Activated CD4-positive, CD25-positive, alpha-beta regulatory T cell (primary cell): ENCODE results near the gene CYP2U1.
"Not testable (repeated sequence)": the region's sequence is repeated elsewhere in the genome, so short reads cannot be mapped to it uniquely, and the experiment has no call there.

Experiments used
- DNase-seq, 4 experiments: peaks; one replicate each; lab custom pipeline; 2025; lab: John Stamatoyannopoulos, UW

Gene CYP2U1

DNA sequence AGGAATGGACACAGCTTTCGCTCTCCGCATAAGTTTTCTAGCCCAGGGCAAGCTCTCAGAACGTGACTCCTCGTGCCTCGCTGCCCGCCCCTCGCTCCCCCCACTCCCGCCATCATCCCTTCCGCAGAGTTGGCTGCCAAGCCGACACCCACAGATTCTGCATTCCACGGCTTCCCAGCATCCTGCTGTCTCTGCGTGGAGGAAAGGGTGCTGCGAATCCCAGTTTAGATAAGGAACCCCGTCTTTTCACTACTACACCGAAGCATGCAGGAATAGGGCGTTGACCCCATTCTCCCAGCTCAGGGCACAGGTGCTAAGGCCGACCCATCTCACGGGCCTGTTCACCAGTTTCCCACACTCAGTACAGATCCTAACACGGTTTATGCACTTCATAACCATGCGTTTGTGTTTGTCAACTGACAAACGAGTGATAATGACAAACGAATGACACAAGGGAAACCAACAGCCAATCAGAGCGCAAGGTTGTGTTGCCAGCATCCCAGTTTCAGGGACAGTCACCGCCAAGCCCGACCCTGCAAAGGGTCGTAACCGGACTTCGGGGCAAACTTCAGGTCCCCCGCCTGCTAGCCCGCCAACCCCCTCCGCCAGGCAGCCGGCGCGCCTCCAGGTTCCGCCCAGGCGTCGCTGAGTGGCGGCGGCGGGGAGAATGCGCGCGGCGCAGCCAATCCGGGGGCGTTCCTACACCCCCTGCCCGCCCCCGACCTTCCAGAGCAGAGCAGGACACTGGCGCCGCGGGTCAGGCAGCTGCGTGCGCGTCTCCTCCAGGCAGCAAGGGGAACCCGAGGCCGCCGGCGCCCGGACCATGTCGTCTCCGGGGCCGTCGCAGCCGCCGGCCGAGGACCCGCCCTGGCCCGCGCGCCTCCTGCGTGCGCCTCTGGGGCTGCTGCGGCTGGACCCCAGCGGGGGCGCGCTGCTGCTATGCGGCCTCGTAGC, at the start of gene CYP2U1:
TSS of gene CYP2U1 (plus strand) at position 729 of the 954 bp plus-strand sequence. CDS start at position 824, 95 bp downstream.
- peak; percentile 41 to 58 (median 47) for DNase-seq

DNA sequence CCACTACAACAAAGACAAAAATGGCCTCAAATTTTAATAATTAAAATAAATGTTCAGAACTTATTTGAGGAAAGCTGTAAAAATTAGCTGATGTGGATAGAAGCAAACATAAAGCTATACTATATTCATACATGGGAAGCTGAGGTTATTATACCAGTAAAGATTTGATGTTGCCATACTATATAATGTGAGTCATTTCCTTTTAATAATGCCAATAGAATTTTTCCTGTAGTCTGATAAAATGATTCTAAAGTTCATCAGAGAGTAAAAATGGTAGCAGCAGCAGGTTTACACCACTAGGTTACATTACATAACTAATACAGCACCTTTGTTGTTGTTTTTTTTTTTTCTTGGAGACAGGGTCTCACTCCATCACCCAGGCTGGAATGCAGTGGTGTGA, 45.5 kb upstream of the CYP2U1 start:
- no peak for DNase-seq

DNA sequence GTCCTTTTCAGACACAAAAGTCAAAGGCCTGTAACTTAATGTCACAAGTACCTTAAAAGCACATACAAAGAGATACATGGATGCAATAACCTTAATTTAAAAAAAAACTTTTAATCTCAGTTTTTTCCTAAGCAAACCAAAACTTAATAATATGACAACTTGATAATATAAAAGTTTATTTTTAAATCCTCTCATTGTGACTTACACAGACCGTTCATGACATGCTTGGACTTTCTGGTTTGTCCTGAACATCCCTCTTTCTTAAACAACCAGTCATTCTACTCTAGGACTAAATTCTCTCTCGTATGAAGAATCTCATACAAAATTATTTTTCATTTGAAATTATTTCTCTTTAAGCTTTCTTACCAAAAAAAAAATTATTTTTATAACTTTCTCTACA, 43.1 kb upstream of the CYP2U1 start:
- DNase-seq = no peak

DNA sequence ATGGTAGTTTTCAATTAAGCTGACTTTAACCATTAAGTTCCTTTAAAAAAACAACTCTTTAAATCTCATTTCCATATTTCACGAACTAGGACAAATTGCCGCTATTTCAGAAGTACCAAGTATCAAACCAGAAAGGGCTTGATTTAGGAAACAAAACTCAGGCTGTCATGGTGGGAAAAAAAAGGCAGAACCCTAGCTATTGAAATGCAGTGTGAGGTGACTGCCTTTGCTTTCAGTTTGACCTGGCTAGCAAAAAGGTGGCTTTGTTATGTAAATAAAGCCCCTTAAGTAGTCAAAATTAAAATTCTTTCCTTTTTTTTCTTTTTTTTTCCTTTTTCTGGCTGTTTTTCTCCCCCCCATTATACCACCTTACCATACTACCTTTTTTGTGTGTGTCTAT, 40.6 kb upstream of the CYP2U1 start:
- no peak for DNase-seq

DNA sequence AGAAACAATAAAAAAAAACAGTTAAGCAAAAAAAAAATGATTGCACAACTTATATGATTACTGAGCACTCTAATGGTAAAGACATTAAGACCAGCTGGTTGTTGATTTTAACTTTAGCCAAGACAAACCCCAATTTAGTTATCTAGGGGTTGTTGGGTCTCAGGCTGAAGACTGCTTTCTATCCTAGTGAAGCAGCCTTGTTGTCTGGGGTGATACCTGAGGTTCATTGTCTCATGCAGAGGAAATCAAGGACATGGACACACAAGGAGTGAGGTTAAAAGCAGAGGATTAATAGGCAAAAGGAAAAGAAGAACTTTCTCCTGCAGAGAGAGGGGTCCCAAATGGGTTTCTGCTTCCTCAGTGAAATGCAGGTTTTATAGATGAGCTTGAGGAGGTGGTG, 40.0 kb upstream of the CYP2U1 start:
- no peak for DNase-seq

DNA sequence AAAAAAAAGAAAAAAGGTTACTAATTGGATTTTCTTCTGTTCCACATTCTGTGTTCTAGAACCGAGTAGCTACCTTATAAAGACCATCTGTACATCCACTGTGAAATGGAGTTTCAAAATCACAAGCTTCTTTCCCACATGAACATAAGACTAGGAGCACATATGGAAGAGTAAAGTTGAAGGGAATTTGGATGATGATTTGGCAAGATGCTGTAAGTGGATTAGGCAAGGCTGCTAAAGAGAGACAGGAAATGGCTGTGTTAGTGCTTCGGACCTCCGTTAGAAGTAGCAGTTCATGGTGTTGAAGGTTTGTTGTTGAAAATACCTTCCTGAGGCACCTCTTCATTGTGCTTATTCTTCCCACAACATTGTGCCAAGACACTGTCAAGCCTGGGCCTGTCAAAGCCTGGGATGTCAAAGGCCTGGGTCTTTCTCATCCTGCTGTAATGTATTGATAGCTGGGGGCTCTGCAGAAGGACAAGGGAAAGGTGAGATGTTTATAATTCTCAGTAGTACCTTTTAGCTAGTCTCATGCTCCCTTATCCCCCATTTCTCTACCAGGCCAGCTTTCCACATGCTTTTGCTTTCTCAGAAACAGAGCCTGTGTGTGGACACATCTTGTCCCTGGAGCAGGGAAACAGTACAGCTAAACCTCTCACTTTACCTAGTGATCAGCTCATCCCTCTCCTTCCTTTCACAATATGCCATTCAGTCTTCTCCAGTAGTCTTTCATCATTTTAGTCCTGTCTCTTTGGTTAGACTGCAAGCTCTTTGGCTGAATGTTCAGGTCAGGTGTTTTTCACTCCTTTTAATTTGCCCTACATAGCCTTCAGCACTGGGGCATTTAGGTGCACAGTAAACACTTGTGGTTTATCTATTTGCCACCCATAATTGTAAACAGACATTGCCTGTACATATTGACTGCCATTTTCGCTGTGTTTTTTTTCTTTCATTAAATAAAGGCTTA, 37.9 kb upstream of the CYP2U1 start:
- DNase-seq = no peak

DNA sequence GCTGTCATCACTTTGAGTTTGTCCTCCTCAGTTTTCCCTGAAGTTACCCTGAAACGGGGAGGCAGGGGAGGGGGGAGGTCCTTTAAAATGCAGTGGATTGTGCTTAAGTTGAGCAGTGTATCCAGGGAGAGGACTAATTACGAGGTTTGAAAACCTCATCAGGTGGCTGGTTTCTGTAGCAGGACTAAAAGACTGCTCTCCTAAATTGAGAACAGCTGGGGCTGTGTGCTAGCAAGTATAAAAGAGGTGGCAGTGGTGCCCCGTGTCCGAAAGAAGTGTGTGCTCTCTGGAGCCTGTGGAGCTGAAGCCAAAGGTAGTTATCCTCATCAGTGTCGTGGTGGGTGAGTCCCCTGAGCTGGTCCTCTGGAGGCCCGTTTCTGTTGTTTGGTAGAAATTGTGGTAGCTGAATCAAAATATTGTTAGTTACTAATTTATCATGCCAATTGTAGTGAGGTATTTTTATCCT, 37.2 kb upstream of the CYP2U1 start:
- DNase-seq = no peak

DNA sequence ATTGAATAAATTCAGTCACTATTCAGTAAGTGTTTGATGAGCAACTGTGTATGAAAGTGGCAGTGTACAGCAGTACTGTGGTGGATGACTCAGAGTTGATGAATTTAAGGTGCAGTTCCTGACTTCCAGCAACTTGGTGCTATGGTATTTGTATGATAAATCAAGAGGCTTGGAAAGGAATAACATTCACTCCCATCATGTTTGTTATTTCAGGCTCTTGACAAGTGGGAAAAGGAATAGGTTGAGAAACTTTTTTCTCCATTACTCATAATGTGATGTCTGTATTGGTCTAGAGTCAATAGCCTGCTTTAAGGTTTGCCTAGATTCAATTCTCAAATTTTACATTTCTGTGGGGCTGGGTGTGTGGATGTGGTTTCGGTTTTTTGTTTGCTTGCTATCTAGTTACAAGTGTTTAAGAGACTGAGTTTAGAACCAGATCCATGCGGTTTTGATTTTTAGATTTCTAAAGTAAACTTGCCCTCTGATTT, 35.1 kb upstream of the CYP2U1 start:
- DNase-seq = no peak

DNA sequence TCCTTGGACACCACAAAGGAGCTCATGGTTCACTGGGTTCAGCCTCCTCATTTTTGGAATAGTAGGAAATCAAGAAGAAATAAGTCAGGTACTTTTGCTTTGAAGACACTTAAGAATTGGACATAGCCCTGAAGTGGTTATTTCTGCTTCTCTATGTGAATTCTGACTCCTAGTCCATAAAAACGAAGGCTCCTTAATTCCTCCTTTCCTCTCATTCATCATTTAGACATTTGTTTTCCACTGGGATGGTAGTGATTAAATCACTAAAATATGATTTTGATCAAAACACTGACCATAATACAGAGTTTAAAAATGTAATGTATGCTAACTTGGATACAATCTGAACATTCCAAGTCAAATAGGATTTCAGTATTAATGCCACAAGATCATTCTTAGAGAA, 34.7 kb upstream of the CYP2U1 start:
- no peak for DNase-seq

DNA sequence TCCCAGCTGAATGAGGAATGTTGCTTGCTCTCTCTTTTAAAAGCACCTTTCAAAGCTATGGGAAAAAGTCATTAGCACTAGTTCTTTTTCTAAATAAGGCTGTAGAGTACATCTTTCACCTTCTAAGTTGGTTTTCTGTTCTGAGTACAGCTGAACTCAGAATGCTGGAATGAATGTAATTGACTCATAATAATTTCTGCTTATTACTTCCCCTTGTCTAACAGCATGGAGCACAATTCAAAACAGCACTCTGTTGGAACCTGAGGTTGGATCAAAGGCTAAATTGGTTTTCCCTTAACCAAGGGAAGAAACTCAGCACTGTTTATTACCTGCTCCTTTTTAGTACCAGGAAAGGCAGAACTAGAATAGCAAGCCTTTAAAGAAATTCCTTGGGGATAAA, 33.5 kb upstream of the CYP2U1 start:
- DNase-seq = no peak

DNA sequence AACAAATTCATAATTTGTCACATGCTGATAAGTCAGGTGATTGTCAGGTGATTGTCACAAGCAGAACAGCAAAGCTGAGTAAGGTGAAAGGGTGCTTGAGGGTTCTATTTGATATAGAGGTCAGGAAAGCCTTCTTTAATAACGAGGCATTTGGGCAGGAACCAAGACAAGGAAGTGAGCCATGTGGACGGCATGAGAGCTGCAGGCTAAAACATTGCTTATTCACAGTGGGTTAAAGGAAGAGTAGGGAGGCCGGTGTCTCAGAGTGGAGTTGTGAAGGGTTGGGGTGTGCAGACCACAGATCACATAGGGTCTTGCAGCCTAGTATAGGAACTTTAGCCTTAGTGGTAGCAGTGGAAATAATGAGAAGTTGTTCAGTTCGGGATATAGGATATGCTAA, 31.3 kb upstream of the CYP2U1 start:
- no peak for DNase-seq

DNA sequence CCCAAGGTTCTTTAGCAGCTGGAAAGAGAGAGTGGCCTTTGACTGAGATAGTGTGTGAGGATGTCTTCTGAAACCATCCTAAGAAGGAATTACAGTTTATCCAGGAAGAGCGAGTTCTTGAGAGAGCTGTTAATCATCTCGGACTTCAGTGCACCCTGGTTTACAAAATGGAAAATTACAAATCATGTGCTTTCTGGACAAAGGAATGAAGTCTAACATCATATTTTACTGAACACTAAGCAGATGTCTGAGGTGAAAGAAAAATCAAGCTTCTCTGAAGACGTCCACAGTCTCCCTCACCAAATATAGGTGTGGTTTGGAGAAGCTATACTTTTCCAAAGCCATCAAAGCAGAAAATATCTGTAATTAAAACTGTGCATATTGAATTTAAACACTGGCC, 30.8 kb upstream of the CYP2U1 start:
- DNase-seq = no peak

DNA sequence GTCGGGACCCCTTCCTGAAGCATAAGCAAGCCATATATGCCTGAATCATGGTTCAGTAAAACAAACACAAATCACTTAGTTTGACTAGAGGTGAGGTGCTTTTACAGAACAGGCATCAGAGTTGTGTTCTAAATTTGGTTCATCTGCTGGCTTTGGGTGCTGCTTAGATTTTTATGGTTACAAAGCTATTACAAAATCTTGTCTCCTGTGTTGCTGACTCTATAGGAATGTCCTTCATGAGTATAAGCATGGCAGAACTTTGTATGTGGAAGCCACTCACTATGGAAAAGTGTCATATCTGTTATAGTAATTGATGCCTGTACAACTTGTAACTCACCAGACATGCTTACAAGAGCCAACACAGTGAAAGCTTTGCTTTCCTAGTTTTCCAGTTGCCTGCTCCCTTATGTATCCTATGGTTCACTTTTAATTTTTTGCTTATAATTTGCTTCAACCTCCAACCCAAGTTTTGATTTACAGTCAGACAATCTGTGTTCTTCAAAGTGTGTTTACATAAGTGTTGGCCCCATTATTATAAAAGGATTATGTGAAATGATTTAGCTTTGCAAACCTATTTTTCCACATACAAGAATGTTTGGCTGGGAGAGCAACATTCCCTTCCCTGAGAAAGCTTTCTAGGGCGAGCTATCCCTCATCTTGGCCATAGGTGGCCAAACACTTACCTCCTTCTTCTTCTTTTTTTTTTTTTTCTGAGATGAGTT, 30.0 kb upstream of the CYP2U1 start:
- no peak for DNase-seq

DNA sequence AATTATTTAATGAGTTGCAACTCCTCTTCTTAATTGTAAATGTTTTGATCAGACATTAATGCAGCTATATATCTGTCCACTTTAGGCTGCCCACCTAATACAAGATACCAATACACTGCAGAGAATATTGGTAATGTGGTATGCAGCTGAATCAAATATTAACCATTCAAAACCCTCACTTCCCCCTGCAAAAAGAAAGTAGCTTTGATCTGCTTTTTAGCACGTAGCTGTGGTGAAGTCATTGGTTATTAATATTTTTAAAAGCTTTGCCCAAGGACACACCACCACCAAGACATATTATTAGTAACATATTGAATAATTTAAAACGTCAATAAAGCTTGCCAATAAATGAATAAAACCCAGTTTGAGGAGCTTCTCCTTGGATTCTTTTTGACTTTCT, 28.6 kb upstream of the CYP2U1 start:
- no peak for DNase-seq

DNA sequence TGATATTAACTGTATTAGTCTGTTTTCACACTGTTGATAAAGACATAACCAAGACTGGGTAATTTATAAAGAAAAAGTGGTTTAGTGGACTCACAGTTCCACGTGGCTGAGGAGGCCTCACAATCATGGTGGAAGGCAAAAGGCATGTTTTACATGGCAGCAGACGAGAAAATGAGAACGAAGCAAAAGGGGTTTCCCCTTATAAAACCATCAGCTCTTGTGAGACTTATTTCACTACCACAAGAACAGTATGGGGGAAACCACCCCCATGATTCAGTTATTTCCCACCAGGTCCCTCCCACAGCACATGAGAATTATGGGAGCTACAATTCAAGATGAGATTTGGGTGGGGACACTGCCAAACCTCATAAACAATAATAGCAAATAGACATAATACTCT, 26.3 kb upstream of the CYP2U1 start:
- DNase-seq = not testable (repeated sequence)

DNA sequence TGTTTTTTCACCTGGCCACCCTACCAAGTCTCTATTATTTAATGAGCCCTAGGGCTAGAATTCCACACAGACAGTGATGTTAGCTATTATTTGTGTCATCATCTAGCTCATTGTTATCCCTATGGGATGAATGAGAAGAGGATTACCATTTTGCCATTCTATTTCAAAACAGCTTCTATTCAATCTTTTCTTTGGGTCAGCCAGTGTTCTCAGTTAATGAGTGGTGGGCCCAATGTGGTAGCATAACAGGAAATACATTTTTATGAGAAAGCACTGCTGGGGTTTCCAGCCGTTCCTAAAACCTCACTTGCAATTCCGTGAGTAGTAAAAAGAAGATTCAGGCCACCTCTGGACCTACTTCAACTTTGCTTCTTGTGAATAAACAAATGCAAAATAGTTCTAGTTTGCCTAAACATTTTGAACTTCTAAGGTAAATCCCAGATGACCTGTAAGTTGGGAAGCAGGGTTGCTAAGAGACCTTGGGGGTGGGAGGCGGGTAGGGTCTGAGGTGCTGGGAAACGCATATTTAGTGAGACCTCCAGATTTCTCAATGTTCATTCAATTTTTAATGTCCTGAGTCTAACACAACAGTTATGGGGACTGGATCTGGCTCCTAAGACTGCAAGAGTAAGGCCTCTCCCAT, 24.8 kb upstream of the CYP2U1 start:
- no peak for DNase-seq

DNA sequence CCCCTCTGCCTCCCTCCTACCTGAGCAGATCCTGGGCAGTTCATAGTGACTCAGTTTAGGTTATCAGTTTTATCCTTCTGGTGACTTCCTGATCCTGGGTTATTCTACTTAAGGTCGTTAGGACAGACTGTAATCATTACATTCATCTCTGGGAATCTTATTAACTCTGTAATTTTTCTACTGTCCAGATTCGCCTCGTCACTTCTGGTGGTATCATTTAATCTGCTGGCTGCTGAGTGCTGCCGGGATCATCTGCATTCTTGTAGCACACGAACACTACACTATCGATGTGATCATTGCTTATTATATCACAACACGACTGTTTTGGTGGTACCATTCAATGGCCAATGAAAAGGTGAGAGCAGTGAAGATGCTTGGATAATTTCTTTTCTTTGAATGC, 23.0 kb upstream of the CYP2U1 start:
- no peak for DNase-seq

DNA sequence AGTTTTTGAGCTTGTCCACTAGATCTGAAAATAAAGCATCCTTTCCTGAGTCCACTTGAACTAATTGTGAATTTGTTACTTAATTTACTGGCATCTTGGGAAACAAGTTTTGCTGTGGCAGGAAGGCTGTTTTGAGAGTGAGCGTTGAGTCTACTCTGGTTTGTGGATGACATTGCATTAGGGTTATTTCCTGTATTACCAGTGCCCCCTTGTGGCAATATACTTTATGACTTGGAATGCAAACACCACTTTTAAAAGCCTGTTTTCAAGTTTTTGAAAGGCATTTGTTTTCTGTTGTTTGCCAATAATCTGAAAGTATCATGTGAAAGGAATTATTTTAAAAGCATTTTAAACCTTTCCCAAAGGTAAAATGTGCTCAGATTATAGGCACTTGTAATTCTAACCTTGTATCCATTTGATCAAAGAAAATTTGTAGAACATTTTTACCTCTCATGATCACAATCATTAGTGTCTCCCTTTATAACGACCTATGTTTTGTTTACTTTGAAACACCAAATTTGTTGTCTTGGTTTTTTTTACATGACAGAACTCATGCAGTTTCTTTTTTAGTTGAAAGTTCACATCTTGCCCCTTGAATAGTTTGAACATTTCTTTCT, 18.0 kb upstream of the CYP2U1 start:
- DNase-seq = peak in 2 of 4 experiments; percentile 0 to 3

DNA sequence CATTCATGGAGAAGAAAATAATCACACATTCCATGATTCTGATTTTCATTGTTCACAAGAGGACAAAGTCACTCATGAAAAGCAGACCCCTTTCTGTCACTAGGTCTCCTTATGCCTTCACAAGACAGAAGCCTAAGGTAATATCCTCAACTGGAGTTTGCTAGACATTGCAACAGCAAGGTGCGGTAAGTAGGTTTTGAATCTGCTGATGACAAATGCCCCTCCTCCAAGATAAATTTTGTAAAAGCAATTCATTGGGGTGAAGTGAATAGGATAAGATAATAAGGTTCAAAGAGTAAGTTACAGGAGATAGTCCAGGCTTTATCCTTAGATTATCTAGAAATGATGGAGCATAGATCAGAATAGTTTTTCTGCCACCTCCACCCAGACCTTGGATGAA, 16.1 kb upstream of the CYP2U1 start:
- no peak for DNase-seq

DNA sequence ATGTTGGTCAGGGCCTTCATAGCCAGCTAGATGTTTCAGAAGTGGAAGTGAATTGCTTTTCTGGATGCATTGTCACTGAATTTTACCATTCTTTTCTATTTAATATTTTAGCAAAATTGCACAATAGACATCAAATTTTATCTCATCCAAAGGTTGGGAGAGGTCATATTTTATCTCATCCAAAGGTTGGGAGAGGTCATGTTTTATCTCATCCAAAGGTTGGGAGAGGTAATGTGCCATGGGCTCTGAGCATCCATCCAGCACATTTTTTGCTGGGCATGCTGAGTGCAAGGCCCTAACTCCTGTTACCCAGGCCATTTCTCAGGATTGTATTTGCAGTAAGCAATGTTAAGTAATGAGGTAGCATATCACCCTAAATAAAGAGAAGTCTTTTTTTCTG, 14.7 kb upstream of the CYP2U1 start:
- no peak for DNase-seq

DNA sequence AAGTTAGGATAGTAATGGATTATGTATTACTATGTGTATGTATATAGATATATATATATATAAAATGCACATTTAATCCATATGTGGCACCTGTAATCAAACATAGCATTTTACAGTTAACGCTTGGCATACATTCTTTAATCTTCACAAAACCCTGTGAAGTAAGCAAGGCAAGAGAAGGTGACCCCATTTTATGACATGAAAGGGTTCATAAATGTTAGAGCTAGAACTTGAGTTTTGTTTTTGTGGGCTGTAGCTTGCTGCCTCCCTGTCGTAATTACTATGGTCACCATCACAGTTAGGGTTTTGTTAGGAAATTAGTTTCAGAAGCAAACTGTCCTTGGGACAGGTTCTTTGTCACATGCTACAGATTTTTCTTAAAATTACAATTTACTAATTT, 13.8 kb upstream of the CYP2U1 start:
- DNase-seq = no peak
